NCI-H1105 treated with DMSO at 0.1 percent for 48 hours (cell line): ENCODE data around the gene MMADHC.

Source experiments
- DNase-seq: peaks from one replicate; lab custom pipeline; 2025; lab: John Stamatoyannopoulos, UW

The MMADHC gene

DNA sequence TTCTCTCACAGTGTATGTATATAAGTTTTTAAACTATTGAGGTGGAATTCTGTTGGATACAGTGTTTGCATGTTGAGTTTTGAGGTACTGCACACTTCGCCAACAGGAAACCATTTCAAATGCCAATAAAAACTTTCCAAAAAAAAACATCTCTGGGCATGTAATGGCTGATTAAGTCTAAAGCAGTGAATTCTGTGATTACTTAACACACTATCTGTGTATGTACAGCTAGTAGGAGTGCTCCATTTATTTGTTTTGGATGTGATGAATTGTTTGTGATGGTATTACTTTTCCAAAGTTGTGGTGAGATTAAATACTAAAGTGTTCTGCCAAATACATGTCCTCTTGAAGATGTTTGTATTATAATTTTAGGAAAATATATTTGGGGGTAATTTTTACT lies 31.1 kb downstream of the MMADHC start:
- no peak for DNase-seq

- no peak for DNase-seq
Observed at GRCh38 chr2:149552830-149553229, 34.7 kb downstream of the MMADHC start.

- DNase-seq, result no peak
Observed at GRCh38 chr2:149552226-149552625, 35.3 kb downstream of the MMADHC start.

- no peak for DNase-seq
Observed at GRCh38 chr2:149544692-149545091, 42.9 kb downstream of the MMADHC start.

DNA sequence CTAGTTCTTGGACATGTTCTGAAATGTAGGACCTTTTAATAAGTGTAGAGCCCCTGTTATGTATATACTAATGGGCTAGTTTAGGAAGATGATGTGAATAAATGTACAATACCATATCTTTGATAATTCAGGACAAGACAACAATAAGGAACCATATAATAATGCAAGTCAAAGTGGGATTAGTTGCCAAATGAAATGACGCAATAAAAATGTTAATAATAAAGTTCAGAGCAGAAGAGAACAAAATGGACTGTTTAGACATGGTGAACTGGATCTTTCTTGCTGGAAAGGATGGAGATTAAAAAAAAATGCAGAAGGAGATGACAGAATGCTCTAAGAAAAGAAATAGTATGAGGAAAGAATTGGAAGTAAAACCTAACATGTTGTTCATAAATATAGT lies 43.7 kb downstream of the MMADHC start:
- no peak for DNase-seq

DNA sequence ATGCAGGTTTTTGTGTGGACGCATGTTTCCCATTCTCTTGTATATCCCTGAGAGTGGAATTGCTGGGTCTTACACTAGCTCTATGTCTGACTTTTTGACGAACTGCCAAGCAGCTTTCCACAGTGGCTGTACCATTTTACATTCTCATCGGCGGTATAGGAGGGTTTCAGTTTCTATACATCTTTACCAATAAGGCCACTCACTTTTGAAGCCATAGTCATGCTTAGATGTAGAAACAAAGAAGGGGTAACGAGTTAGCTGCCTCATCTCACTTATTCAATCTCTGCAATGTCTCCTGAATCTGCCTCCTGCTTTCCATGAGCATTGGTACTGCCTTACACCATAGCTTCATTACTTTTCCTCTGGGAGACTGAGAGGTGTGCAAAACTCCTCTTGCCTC lies 47.4 kb downstream of the MMADHC start:
- no peak for DNase-seq

GRCh38 chr2:149538138-149538833 lies 49.3 kb downstream of the MMADHC start:
- DNase-seq, result no peak

- DNase-seq, result no peak
Observed at GRCh38 chr2:149537092-149537726, 50.4 kb downstream of the MMADHC start.

DNA sequence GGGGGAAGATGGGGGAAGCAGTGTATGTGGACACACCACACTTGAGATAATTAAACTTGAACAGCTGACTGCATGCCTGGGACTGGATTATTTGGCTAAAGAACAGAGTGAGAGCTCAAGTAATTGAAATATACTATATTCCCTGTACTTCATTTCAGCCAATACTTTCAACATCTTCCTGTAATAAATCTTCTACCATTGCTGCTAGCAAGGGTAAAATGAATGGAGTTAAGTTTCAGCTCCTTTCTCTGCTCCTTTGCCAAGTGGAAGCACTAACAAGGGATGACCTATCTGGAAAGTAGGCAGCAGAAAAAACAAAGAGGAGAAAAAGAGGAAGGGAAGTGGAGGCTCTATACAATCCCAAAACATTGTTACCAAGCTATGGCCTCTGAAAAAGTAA lies 50.9 kb downstream of the MMADHC start:
- no peak for DNase-seq

DNA sequence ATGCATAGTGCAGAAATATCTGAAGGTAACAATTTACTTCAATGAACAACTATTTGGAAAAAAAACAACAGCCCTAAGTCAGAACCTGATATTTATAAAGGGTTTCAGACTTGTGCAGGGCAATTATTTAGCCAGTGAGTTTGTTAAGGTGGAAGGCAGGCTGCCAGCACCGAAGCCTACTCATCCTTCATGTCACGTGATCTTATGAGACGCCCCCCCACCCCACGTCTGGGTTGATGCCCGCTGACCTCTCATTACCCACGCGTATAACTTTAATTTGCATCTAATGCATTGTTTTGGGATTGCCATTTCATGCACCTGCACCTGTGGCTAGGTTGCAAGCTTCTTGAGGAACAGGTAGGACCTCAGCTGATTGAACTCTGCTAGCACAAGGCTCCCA lies 52.9 kb downstream of the MMADHC start:
- DNase-seq, result no peak

DNA sequence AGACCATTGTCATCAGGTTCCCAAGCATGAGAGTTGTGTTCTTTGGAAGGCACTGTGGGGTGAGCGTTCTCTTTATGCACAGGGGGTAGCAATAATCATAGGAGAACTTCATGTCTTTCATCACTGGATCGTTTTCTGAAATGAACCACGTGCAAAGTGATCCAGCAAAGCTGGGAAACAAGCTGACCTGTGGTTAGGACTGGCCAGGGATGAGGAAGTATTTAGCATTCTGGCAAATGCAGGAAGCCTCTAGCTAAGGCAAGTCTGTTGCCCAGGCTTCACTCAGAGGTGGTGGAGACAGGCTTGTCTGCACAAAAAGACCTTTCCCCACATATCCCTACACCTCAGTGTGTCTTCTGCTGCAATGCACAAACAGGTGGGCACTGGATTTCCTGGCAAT lies 58.6 kb downstream of the MMADHC start:
- DNase-seq, result no peak

DNA sequence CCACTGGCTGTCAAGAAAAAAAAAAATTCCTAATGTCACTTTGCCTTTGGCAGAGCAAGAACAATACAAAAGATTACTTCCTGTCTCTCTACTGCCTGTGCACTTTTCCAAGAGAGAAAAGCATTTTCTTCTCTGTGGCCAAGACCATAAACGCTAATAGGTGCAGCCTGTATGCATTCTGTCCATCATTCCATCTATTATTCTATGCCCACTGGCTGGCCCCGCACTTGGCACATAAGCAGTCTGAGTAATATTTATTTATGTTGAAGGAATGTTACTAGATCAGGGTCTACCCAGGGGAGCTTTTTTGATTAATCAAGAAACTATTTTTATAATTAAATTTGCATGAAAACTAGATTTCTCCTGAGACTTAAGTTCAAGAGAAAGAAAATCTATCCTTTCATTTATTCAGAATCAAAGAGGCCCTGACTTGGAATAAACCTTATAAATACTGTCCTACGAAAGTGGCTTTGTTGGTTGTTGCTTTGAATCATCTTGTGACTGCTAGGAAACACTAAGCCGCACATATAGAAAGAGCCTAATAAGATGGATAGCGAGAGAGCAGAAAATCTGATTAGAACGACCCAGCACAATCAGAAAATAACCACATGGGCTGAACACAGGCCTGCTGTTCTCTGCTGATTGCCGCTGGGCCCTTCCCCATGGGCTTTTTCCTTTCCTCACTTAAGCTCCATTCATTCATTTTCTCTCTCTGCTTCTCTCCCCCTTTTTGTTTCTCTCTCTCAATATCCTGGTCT lies 59.4 kb downstream of the MMADHC start:
- DNase-seq, result no peak

DNA sequence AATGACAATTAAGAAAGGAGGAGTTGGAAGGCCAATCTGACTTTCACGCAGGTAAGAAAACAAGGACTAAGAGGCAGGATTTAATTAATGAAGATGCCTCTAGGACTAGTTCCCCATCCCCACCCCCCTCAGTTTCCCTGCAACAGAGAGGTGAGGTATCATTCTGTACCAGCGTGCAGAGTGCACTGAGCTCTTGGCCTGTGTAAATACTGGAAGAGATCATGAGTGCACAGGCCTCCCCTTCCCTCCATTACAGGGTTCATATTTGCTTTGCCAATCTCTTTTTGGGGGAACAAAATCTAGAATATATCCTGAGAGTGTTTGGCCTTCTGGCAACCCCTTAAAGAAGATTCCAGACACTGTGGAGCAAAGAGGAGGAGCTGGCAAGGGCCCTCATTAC lies 60.9 kb downstream of the MMADHC start:
- no peak for DNase-seq

DNA sequence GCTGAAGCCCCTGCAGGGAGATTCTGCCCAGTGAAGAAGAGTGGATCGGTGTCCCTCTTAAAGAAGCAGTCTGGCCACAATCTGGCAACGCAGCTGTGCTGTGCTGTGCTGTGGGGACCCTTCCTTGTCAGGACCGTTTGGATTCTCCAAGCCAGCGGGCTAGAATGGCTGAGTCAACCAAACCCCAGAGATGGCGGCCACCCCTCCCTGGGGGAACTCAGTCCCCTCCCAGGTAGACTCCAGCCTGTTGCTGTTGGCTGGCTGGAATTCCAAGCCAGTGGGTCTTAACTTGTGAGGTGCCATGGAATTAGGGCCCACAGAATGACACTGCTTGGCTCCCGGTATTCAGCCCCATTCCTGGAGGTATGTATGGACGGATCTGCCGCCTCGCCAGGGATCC lies 62.3 kb downstream of the MMADHC start:
- DNase-seq, result no peak
